Endothelial cell of umbilical vein (primary cell): ENCODE results near the gene FARP1. TPM values are rescaled to one million over a fixed set of nuclear protein-coding genes. Genes with fewer than 3 reads are reported as not detected.

Source experiments
- BruUV-seq: library from RNA; stranded (reverse); fragments of 400-500 nt; replicated peaks from 2 replicates; lab custom pipeline; 2021; lab: Mats Ljungman, UMichigan
- CTCF ChIA-PET: fragments of 300-600, 350-600 bp; sonication (Branson Sonifier 250); formaldehyde crosslinking; loops from one replicate; lab custom pipeline; 2021; ENCODE audit warnings: antibody characterized with exemption, inconsistent platforms; lab: Charles Lee
- POLR2A ChIA-PET: fragments of 300-600, 350-600 bp; sonication (Branson Sonifier 250); formaldehyde crosslinking; loops from one replicate; lab custom pipeline; 2021; ENCODE audit warnings: antibody characterized with exemption, inconsistent platforms; lab: Charles Lee
- DNase-seq: peaks from one replicate; pipeline ENCODE4 v3.0.0-alpha.2; 2011; ENCODE audit warnings: low read depth, low spot score
- FAIRE-seq: peaks from 2 replicates; lab custom pipeline; 2011; peaks lifted over from hg19 to GRCh38; lab: Jason Lieb, UNC
- H2AFZ ChIP-seq: 2 replicates; pipeline ENCODE4 v1.6.0; 2012; ENCODE audit warnings: low read depth, low read length, control low read depth, inconsistent platforms
- H3K27ac ChIP-seq: 2 replicates; pipeline ENCODE4 v1.5.1; 2011; ENCODE audit warnings: low read depth, mild to moderate bottlenecking, control low read depth, low read length, moderate library complexity; ENCODE audit not compliant: insufficient read depth
- H3K27me3 ChIP-seq, 2 experiments: 2 replicates each; pipeline versions ENCODE4 v1.6.0 to v1.6.1; 2011; ENCODE audit warnings: low read length in 2 of 2, mixed read lengths in 1 of 2; ENCODE audit not compliant: control insufficient read depth in 2 of 2, insufficient read depth in 2 of 2
- H3K36me3 ChIP-seq, 2 experiments: 2 replicates in 1 of 2; 3 replicates in 1 of 2; pipeline ENCODE4 v1.5.1; 2011; ENCODE audit warnings: low read length in 2 of 2, mild to moderate bottlenecking in 1 of 2, moderate library complexity in 1 of 2; ENCODE audit not compliant: control insufficient read depth in 2 of 2, insufficient read depth in 2 of 2; ENCODE audit errors: extremely low read depth in 1 of 2
- H3K4me1 ChIP-seq: 3 replicates; pipeline ENCODE4 v1.5.1; 2011; ENCODE audit warnings: mild to moderate bottlenecking, low read length; ENCODE audit not compliant: control insufficient read depth, insufficient read depth; ENCODE audit errors: extremely low read depth
- H3K4me2 ChIP-seq: 2 replicates; pipeline ENCODE4 v1.6.1; 2011; ENCODE audit warnings: low read length, control low read depth, mixed read lengths; ENCODE audit not compliant: insufficient read depth
- H3K4me3 ChIP-seq, 3 experiments: fragments of 200-600 bp in 1 of 3; sonication (generic), shearing (Covaris generic) in 1 of 3; replicated peaks in 1 of 3; 2 replicates each; pipeline ENCODE4 v1.5.1; 2011 to 2016; ENCODE audit warnings: control low read depth in 3 of 3, low read length in 3 of 3, mild to moderate bottlenecking in 2 of 3, inconsistent platforms in 1 of 3, low read depth in 1 of 3, moderate library complexity in 1 of 3; ENCODE audit not compliant: insufficient read depth in 1 of 3
- H3K79me2 ChIP-seq: 2 replicates; pipeline ENCODE4 v1.6.0; 2012; ENCODE audit warnings: low read length, inconsistent platforms; ENCODE audit not compliant: control insufficient read depth, insufficient read depth
- H3K9ac ChIP-seq: replicated peaks from 2 replicates; pipeline ENCODE3; 2011; ENCODE audit warnings: low read length, control low read depth; ENCODE audit not compliant: insufficient read depth; ENCODE audit errors: extremely low read depth
- H3K9me1 ChIP-seq: replicated peaks from 3 replicates; pipeline ENCODE4 v1.6.0; 2011; ENCODE audit warnings: mild to moderate bottlenecking, low read length; ENCODE audit not compliant: control insufficient read depth, insufficient read depth; ENCODE audit errors: extremely low read depth
- H3K9me3 ChIP-seq: replicated peaks from 2 replicates; pipeline ENCODE4 v1.5.1; 2012; ENCODE audit warnings: low read length, inconsistent platforms; ENCODE audit not compliant: control insufficient read depth, insufficient read depth
- H4K20me1 ChIP-seq: replicated peaks from 2 replicates; pipeline ENCODE3; 2011; ENCODE audit warnings: mild to moderate bottlenecking, low read length; ENCODE audit not compliant: control insufficient read depth, insufficient read depth; ENCODE audit errors: extremely low read depth
- CTCF ChIP-seq, 2 donors: IDR thresholded peaks; 1 replicate in 1 of 2; 2 replicates in 1 of 2; pipeline ENCODE4 v1.5.1; 2011; ENCODE audit warnings: low read length in 2 of 2, mild to moderate bottlenecking in 2 of 2, moderate library complexity in 2 of 2, control low read depth in 1 of 2, inconsistent platforms in 1 of 2, low read depth in 1 of 2; ENCODE audit not compliant: insufficient read depth in 1 of 2; ENCODE audit errors: extremely low read depth in 1 of 2
- EZH2 ChIP-seq: IDR thresholded peaks from 2 replicates; pipeline ENCODE4 v1.6.1; 2012; ENCODE audit warnings: borderline replicate concordance, low read depth, mild to moderate bottlenecking, moderate library complexity, low read length, inconsistent platforms; ENCODE audit not compliant: severe bottlenecking
- FOS ChIP-seq: IDR thresholded peaks from 2 replicates; pipeline ENCODE4 v1.6.1; 2011; ENCODE audit warnings: mild to moderate bottlenecking, low read length, moderate library complexity, borderline replicate concordance; ENCODE audit not compliant: insufficient read depth
- GATA2 ChIP-seq: IDR thresholded peaks from 2 replicates; pipeline ENCODE4 v1.7.0; 2011; ENCODE audit warnings: low read depth, mild to moderate bottlenecking, moderate library complexity, mixed read lengths, low read length; ENCODE audit not compliant: insufficient read length, insufficient read depth
- JUN ChIP-seq: IDR thresholded peaks from 2 replicates; pipeline ENCODE4 v1.6.1; 2011; ENCODE audit warnings: borderline replicate concordance, low read depth; ENCODE audit not compliant: insufficient read length, insufficient read depth
- MAX ChIP-seq: IDR thresholded peaks from 2 replicates; pipeline ENCODE4 v1.6.1; 2011; ENCODE audit not compliant: insufficient read depth, insufficient read length
- MYC ChIP-seq: IDR thresholded peaks from one replicate; pipeline ENCODE4 v1.6.1; 2011; ENCODE audit warnings: mild to moderate bottlenecking, low read depth, low read length
- POLR2A ChIP-seq: IDR thresholded peaks from 2 replicates; pipeline ENCODE4 v1.6.1; 2012; ENCODE audit warnings: low read depth, mild to moderate bottlenecking, control low read depth, low read length
- POLR2AphosphoS5 ChIP-seq: IDR thresholded peaks from 2 replicates; pipeline ENCODE4 v1.6.1; 2012; ENCODE audit warnings: low read depth, mild to moderate bottlenecking, control low read depth, low read length, moderate library complexity; ENCODE audit not compliant: insufficient read depth
- dilution Hi-C: fragments of 300-500 bp; cut with MboI; formaldehyde crosslinking; loops from one replicate; pipeline ENCODE4 v1.15.0; 2019; ENCODE audit warnings: low sequenced_read_pairs; ENCODE audit not compliant: extremely low pct_ligation_motif_present
- intact Hi-C: fragments of 100-400 bp; cut with micrococcal nuclease; formaldehyde crosslinking; loops from one replicate; pipeline ENCODE4 v1.10.0; 2022
- polyA plus RNA-seq, 4 experiments: library from polyadenylated mRNA; depleted of rRNA in 3 of 4; stranded (reverse) in 3 of 4; unstranded in 1 of 4; fragments of >200 nt; gene quantifications; 2 replicates each; pipeline versions ENCODE4 v1.2.1 to v1.2.3, GENCODE V29; 2011 to 2012; ENCODE audit warnings: missing spikeins in 1 of 4
- total RNA-seq: library from RNA; stranded (reverse); gene quantifications from 2 replicates; pipeline ENCODE4 v1.2.3, GENCODE V29; 2021

FARP1 gene
- total and polyA plus RNA-seq, 2 donors (not counting 3 experiments of a cell fraction or from before 2014, with no cell fraction given) = 19.0 to 77.7 TPM

GRCh38 chr13:98212763-98213162 is 69.9 kb downstream of the FARP1 start:
- H3K36me3 ChIP-seq = no peaks in the 10 kb centered on the region
- no peak overlapping the region for H3K27ac ChIP-seq
- DNase-seq = no peak
- H3K79me2 ChIP-seq = no peaks in the 10 kb centered on the region
- H3K4me2 ChIP-seq = no peak overlapping the region
- peaks cover 24% of the 10 kb centered on the region for H3K4me1 ChIP-seq
- TF ChIP-seq POLR2A (no peak), MYC (no peak), POLR2AphosphoS5 (no peak), MAX (no peak), FOS (no peak), EZH2 (no peak), JUN (no peak), CTCF (IDR thresholded peaks at IDR 0.05; ENCODE audit: extremely low read depth in 1 of 2, insufficient read depth in 1 of 2, low read depth in 1 of 2, low read length in 2 of 2) (no peak), GATA2 (no peak)
- dilution Hi-C loops (no loop called here), intact Hi-C loops (no loop called here)
- H3K9me3 ChIP-seq = no peaks in the 10 kb centered on the region
- no peaks in the 10 kb centered on the region for H3K27me3 ChIP-seq
- no peaks in the 10 kb centered on the region for H3K9me1 ChIP-seq
- no peak overlapping the region for H3K4me3 ChIP-seq
- H4K20me1 ChIP-seq = no peaks in the 10 kb centered on the region
- ChIA-PET CTCF (no interaction called here), POLR2A (no interaction called here)
- no peak overlapping the region for H3K9ac ChIP-seq
- FAIRE-seq = no peak
- no peak overlapping the region for H2AFZ ChIP-seq
- BruUV-seq = no TSS peak
